Measurements from ENCODE around the gene PHF12.

PHF12 gene

DNA sequence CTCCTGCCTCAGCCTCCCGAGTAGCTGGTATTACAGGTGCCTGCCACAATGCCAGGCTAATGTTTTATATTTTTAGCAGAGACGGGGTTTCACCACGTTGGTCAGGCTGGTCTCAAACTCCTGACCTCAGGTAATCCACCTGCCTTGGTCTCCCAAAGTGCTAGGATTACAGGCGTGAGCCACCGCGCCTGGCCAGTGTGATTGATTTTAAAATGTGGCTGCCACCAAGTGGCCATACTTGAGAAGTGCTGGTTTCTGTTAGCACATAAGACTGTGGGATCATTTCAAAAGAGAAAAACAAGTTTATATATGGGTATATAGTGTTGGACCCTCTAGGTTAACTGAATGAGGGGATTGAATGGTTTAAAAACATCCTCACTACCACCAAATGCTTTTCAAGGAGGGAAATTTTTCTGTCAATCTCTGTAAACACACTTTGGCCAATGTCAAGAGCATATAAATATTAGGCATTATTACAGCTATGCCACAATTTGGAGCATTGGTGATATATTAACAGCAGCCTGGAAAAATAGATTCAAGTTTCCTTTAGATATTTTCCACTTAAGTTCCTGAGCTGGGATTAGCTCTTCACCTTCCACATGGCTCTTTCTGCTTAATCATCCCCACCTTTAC is 34.9 kb downstream of the PHF12 start:
- peak in 1 of 2 experiments; percentile 37 for DNase-seq (ENCODE audit: low read depth in 1 of 2, low spot score in 1 of 2)
- Histone ChIP-seq H3K27me3 (ENCODE audit: insufficient read depth, poor library complexity, severe bottlenecking) (no peaks in the 10 kb centered on the region), H3K4me3 (replicated peaks; ENCODE audit: insufficient read depth, low read length) (no peak overlapping the region), H3K27ac (replicated peaks) (no peak overlapping the region)
- TF ChIP-seq GABPA (IDR thresholded peaks at IDR 0.05; ENCODE audit: low read depth), result no peak
- TF ChIP-seq, protein P1, sequence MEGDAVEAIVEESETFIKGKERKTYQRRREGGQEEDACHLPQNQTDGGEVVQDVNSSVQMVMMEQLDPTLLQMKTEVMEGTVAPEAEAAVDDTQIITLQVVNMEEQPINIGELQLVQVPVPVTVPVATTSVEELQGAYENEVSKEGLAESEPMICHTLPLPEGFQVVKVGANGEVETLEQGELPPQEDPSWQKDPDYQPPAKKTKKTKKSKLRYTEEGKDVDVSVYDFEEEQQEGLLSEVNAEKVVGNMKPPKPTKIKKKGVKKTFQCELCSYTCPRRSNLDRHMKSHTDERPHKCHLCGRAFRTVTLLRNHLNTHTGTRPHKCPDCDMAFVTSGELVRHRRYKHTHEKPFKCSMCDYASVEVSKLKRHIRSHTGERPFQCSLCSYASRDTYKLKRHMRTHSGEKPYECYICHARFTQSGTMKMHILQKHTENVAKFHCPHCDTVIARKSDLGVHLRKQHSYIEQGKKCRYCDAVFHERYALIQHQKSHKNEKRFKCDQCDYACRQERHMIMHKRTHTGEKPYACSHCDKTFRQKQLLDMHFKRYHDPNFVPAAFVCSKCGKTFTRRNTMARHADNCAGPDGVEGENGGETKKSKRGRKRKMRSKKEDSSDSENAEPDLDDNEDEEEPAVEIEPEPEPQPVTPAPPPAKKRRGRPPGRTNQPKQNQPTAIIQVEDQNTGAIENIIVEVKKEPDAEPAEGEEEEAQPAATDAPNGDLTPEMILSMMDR (IDR thresholded peaks at IDR 0.05; ENCODE audit: insufficient read depth, low read length), result peak; percentile 23
- TF ChIP-seq SPI1 (IDR thresholded peaks at IDR 0.05; ENCODE audit: borderline replicate concordance, low read depth), result no peak

DNA sequence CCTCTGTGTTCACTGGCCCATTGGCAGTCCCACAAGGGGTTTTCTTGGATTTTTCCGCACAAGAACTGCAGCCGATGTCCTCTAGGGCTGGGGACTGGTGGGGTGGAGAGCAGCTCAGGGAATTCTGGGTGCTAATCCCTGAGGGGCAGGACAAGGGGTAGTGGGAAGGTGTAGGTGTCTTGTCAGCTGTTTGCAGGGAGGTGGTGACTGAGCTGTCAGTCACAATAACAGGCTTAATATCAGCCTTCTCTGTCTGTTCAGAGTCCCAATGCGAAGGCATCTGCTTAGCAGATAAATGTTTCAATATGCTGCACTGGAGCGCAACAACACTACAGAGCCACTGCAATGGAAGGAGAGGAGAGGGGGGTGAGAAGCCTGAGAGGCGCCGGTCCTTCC is 38.4 kb downstream of the PHF12 start:
- no peak for DNase-seq (ENCODE audit: low read depth in 1 of 2, low spot score in 1 of 2)
- Histone ChIP-seq H3K27ac (replicated peaks) (no peak overlapping the region), H3K4me3 (replicated peaks; ENCODE audit: insufficient read depth, low read length) (no peak overlapping the region), H3K27me3 (ENCODE audit: insufficient read depth, poor library complexity, severe bottlenecking) (no peaks in the 10 kb centered on the region)
- TF ChIP-seq, protein P2, sequence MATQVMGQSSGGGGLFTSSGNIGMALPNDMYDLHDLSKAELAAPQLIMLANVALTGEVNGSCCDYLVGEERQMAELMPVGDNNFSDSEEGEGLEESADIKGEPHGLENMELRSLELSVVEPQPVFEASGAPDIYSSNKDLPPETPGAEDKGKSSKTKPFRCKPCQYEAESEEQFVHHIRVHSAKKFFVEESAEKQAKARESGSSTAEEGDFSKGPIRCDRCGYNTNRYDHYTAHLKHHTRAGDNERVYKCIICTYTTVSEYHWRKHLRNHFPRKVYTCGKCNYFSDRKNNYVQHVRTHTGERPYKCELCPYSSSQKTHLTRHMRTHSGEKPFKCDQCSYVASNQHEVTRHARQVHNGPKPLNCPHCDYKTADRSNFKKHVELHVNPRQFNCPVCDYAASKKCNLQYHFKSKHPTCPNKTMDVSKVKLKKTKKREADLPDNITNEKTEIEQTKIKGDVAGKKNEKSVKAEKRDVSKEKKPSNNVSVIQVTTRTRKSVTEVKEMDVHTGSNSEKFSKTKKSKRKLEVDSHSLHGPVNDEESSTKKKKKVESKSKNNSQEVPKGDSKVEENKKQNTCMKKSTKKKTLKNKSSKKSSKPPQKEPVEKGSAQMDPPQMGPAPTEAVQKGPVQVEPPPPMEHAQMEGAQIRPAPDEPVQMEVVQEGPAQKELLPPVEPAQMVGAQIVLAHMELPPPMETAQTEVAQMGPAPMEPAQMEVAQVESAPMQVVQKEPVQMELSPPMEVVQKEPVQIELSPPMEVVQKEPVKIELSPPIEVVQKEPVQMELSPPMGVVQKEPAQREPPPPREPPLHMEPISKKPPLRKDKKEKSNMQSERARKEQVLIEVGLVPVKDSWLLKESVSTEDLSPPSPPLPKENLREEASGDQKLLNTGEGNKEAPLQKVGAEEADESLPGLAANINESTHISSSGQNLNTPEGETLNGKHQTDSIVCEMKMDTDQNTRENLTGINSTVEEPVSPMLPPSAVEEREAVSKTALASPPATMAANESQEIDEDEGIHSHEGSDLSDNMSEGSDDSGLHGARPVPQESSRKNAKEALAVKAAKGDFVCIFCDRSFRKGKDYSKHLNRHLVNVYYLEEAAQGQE (IDR thresholded peaks at IDR 0.05; ENCODE audit: insufficient replicate concordance, low read depth), result no peak
- TF ChIP-seq SPI1 (IDR thresholded peaks at IDR 0.05; ENCODE audit: borderline replicate concordance, low read depth) (no peak), GABPA (IDR thresholded peaks at IDR 0.05; ENCODE audit: low read depth) (no peak), POLR2AphosphoS5 (IDR thresholded peaks at IDR 0.05; ENCODE audit: low read depth) (no peak)
- TF ChIP-seq, protein P1 (IDR thresholded peaks at IDR 0.05; ENCODE audit: insufficient read depth, low read length), result no peak

DNA sequence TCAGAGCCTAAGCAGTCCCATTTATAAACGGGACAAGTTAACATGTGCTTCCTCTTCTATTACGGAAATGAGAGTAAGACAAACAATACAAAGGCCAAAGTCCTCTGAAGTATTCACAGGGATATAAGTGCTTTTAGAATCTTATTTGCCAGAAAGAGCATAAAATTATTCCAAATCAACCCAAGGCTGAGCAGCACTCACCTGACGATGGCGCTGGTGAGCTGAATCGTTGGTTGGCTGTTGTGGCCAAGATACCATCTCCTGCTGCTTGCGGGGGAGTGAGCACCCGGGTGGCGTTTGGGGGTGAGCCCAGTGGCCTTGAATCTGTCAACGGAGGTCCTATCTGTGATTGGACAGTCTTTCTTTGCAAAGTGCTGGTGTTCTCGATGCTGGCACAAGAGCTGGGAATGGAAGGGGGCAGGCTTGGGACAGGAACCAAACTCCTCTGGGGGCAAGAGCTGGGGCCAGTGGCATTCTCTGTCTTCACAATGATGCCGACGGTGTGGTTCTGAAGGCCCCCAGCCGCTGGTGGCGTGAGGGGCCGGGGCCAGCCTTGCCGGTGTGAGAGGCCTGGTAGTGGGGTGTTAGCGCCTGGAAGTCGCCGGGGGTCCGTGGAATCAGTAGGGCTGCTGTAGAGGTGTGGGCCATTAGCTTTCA is 38.9 kb downstream of the PHF12 start:
- H3K27me3 ChIP-seq (ENCODE audit: insufficient read depth, poor library complexity, severe bottlenecking), result no peaks in the 10 kb centered on the region
- no peak overlapping the region for H3K4me3 ChIP-seq (replicated peaks; ENCODE audit: insufficient read depth, low read length)
- no peak overlapping the region for H3K27ac ChIP-seq (replicated peaks)
- TF ChIP-seq, protein P2 (IDR thresholded peaks at IDR 0.05; ENCODE audit: insufficient replicate concordance, low read depth), result no peak
- TF ChIP-seq, protein P1 (IDR thresholded peaks at IDR 0.05; ENCODE audit: insufficient read depth, low read length), result no peak
- TF ChIP-seq SPI1 (IDR thresholded peaks at IDR 0.05; ENCODE audit: borderline replicate concordance, low read depth) (no peak), GABPA (IDR thresholded peaks at IDR 0.05; ENCODE audit: low read depth) (no peak), POLR2AphosphoS5 (IDR thresholded peaks at IDR 0.05; ENCODE audit: low read depth) (no peak)
- peak in 1 of 2 experiments; percentile 20 for DNase-seq (ENCODE audit: low read depth in 1 of 2, low spot score in 1 of 2)

Measured in HL-60 (cell line).